Mesenteric fat pad (tissue), 1 donor: ENCODE measurements around the gene NANP. TPM values are rescaled to one million over a fixed set of nuclear protein-coding genes. Genes with fewer than 3 reads are reported as not detected.

Experiments used
- DNase-seq: peaks from one replicate; pipeline ENCODE4 v3.0.0-alpha.2; 2020; ENCODE audit warnings: low spot score
- total RNA-seq: library from RNA; stranded (reverse); fragmentation: NEBNext Ultra II Directional; extraction: Animal tissue kit (Norgen Biotek cat#: 25700); gene quantifications from one replicate; pipeline ENCODE4 v1.2.1, GENCODE V29; 2021
- donor health status: DM: yes; HTN: yes; CAD: no.

Gene NANP
- total RNA-seq, 1 donor from 2014 or later, result 7.5 TPM

DNA sequence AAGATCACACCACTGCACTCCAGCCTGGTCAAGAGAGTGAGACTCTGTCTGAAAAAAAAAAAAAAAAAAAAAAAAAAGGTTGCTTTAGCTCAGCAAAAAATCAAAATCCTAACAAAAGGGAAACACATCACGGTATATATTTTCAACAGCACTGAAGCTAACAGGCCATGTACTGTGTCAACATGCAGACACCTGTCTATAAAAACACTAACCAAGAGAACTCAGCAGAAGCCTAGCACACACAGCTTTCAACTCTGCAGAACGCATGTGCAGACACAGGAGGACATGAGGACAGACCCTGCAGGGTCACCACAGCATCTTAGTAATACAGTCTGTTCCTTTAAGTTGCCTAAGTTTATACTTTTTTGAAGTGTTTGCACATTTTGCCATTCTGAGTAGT lies 52.0 kb downstream of the NANP start:
- DNase-seq, result no peak

DNA sequence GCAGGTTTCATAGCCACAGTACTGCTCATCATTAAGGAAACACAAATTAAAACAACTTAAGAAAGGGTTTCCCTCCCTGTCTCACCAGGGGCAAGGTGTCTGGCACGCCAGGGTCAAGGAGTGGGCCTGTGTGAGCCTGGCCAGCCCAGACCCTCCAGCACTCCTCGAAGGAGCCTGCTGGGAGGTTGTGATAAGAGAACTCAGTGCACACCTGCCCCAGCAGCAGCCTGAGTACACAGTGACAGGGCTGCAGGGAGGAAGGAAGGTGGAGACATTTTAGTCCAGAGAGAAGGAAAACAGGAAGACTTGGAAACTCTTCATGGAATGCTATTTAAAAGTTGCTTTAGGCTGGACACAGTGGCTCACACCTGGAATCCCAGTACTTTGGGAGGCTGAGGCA lies 52.6 kb downstream of the NANP start:
- DNase-seq, result peak; percentile 53

DNA sequence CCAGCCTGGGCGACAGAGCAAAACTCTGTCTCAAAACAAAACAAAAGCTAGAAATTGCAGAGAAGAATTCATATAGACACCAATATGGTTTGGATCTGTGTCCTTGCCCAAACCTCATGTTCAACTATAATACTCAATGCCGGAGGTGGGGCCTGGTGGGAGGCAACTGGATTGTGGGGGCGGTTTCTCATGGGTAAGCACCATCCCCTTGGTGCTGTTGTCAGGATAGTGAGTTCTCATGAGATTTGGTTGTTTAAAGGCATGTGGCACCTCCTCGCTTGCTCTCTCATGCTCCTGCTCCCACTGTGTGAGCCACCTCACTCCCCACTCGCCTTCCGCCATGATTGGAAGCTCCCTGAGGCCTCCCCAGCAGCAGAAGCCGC lies 53.7 kb downstream of the NANP start:
- DNase-seq, result no peak

GRCh38 chr20:25567286-25567685 lies 56.5 kb downstream of the NANP start:
- DNase-seq, result no peak

- no peak for DNase-seq
These were observed 57.0 kb downstream of the NANP start for GRCh38 chr20:25566821-25567220.

GRCh38 chr20:25565578-25566157 lies 58.1 kb downstream of the NANP start:
- DNase-seq, result no peak

DNA sequence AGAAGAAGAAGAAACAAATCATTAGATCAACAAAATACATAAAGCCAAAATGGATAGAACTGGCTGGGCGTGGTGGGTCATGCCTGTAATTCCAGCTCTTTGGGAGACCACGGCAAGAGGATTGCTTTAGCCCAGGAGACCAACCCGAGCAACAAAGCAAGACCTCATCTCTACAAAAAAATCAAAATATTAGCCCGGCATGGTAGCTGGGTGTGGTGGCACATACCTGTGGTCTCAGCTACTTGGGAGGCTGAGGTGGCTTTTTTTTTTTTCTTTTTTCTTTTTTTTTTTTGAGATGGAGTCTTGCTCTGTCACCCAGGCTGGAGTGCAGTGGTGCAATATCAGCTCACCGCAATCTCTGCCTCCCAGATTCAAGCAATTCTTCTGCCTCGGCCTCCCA lies 59.9 kb downstream of the NANP start:
- DNase-seq, result no peak

GRCh38 chr20:25563362-25563761 lies 60.5 kb downstream of the NANP start:
- no peak for DNase-seq

Other genes with a start within 250 kb of the NANP start
- gene ABHD12, start 233.2 kb downstream of the NANP start, total RNA-seq, result 41.6 TPM
- 0.58 TPM for gene GINS1, start 216.3 kb downstream of the NANP start, total RNA-seq
- gene NINL, start 38.5 kb downstream of the NANP start, total RNA-seq, result 5.0 TPM
- gene ZNF337, start 72.8 kb upstream of the NANP start, total RNA-seq, result 11.3 TPM